ENCODE results near the gene EXD3.
"Not testable (repeated sequence)": the region's sequence is repeated elsewhere in the genome, so short reads cannot be mapped to it uniquely, and the experiment has no call there.

Gene EXD3

DNA sequence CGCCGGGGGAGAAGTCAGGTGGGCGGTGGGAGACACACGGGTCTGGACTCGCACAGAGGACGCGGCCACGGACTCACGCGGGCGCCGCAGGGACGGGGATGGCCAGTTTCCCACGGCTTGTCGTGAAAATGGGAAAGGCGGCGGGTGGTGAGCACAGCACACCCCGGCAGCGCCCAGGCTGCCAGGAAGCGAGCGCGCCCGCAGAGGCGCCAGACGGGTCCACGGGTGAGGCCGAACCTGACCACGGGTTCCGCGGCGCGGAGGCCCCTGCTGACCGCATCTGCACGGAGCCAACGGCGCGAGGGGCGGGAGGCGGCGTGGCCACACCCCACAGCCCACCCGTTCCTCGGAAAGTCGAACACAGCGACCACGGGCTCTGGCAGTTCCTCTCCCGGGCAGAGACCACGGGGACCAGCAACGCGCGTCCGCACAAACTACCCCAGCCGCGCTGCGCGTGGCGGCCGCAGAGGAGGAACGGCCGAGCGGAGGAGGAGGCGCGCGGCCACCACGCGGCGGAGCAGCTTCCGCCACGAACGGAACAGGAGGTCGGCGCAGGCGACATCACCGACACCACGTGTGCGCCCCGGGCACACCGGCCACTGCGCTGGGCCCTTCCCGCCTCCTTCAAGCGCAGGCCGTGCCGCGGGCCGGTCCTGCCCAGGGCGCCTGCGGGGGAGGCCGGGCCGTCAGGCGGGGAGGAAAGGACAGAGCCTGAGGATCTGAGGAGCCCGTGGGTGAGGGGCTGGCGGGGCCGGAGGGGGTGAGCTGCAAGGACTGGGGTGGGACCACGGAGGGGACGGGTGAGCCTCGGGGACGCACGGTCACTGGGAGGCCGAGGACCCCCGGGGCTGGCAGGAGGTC lies 5.6 kb downstream of the EXD3 start:
- no peak overlapping the region for H3K27ac Mint-ChIP-seq
- H3K9me3 Mint-ChIP-seq, result no peaks in the 10 kb centered on the region

DNA sequence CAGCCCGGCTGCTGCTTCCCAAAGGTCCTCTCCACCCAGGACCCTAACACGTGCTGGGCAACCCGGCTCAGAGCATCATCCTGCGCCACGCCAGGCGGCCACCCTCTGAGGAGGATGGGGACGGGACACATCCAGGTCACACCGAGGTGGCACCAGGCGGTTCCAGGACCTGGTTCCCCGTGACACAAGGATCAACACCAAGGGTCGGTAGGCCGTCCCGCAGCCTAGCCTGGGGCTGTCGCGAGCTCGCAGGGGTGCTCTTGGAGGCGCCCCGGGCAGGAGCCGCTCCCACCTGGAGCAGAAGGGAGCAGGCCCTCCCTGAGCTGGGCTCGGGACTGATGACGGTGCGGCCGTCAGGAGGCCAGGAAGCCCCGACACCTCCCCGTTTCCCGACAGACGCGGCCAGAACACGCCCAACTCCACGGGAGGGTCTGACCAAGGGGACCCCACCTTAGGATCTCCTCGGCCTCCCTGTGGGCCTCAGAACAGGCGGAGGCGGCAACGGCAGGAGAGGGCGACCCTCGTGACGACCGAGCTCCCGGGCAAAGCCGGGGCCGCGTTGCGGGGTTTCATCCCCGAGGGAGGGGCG lies 6.3 kb downstream of the EXD3 start:
- Mint-ChIP-seq H3K4me1 (ENCODE audit: low read depth) (peaks cover 19% of the 10 kb centered on the region), H3K9me3 (no peaks in the 10 kb centered on the region), H3K4me3 (no peak overlapping the region), H3K27me3 (no peaks in the 10 kb centered on the region), H3K27ac (no peak overlapping the region), H3K36me3 (ENCODE audit: low read depth) (no peaks in the 10 kb centered on the region)

More for the DNA sequence above, 5.6 kb downstream of the EXD3 start:
- Mint-ChIP-seq H3K36me3 (ENCODE audit: low read depth) (no peaks in the 10 kb centered on the region), H3K4me3 (peak overlapping the region; percentile 26), H3K27me3 (no peaks in the 10 kb centered on the region), H3K4me1 (ENCODE audit: low read depth) (peaks cover 19% of the 10 kb centered on the region)

DNA sequence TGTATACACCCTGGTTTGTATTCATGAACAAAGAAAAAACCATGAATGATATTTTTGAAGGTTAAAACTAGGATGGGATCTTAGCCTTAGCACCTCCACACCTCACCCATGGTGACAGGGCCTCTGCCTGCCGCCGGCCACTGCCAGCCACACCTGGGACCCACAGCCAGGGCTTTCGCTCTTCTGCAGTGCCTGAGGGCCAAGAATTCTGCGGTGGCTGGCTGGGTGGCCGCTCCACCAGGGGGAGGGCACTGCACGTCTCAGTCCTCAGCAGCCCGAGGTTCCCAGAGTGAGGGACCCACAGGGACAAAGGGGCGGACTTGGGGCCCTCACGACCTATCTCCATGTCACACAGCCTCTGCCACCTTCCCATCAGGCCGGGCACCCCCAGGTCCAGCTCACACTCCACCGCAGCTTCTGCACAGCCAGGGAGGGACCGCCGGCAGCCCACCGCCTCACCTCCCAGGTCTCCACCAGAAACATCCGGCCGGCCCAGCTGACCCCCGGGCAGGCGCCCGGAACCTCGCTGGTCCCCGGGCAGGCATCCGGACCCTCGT lies 6.9 kb downstream of the EXD3 start:
- Mint-ChIP-seq H3K36me3 (ENCODE audit: low read depth) (no peaks in the 10 kb centered on the region), H3K9me3 (no peaks in the 10 kb centered on the region), H3K27ac (no peak overlapping the region), H3K4me1 (ENCODE audit: low read depth) (peaks cover 16% of the 10 kb centered on the region), H3K27me3 (no peaks in the 10 kb centered on the region), H3K4me3 (no peak overlapping the region)

DNA sequence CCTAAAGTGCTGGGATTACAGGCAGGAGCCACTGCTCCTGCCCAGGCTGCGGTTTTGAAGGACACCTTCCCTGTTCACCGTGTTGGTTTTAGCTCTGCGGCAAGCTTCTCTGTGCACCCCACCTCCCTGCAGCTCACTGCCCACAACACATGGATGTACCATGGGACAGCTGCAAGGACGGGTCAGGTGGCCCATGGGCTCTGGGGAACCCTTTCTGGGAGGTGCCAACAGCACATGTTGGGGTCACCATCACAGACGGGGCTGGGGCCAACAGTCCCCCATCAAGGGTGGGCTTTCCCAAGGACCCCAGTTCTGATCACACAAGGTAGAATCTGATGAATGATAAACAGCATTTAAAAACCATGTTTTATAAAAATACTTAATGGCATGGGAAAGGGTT lies 7.5 kb downstream of the EXD3 start:
- no peaks in the 10 kb centered on the region for H3K36me3 Mint-ChIP-seq (ENCODE audit: low read depth)
- no peaks in the 10 kb centered on the region for H3K9me3 Mint-ChIP-seq
- H3K27me3 Mint-ChIP-seq, result no peaks in the 10 kb centered on the region
- H3K4me1 Mint-ChIP-seq (ENCODE audit: low read depth), result peaks cover 18% of the 10 kb centered on the region
- no peak overlapping the region for H3K27ac Mint-ChIP-seq
- no peak overlapping the region for H3K4me3 Mint-ChIP-seq

DNA sequence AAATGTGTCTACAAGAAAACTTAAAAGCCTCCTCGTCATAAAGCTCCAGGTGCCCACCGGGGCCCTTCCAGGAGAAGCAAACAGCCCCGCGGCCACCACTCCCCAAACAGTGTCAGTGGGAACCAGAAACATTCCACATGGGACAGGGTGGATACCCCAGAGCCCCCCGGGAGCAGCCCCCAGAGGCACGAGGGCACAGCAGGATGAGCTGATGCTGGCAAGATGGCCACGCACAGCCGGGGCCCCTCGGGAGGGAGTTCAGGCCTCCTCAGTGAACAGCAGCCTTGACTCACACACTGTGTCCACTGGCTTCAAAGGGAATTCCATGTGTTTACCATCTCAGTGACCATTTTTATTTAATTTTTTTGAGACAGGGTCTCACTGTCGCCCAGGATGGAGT lies 10.5 kb downstream of the EXD3 start:
- Mint-ChIP-seq H3K4me1 (ENCODE audit: low read depth) (peaks cover 22% of the 10 kb centered on the region), H3K9me3 (no peaks in the 10 kb centered on the region), H3K36me3 (ENCODE audit: low read depth) (no peaks in the 10 kb centered on the region), H3K4me3 (no peak overlapping the region), H3K27ac (no peak overlapping the region), H3K27me3 (no peaks in the 10 kb centered on the region)

DNA sequence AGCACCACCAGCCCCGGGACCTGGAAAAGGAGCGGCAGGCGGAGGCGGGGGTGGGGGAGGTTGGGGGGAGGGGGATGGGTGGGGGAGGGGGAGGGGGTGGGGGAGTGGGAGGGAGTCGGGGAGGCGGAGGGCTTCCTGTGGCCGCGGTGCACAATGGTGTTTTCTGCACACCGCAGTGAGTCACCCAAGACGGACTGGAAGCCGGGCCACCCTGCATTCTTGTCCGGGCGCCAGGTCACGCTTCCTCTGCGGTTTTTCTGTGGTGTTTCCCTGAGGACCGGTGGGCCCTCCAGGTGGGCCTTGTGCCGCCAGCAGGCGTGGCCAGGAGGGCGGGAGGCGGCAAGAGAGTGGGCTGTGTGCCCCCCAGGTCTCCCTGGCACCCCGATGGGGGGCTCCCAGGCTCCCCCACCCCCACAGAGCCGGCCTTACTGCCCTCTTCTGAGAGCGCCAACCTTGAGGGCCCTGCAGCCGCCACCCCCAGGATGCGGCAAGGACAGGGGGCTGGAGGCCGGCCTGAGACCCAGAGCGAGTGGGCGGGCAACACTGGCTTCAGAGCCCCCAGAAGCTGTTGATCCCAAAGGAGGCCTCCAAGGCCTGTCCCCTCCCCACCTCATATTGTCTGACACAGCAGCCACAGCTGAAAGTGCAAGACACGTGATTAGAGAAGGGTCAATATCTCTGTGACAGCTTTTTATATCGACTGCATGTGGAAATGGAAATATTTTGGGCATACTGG lies 11.1 kb downstream of the EXD3 start:
- no peaks in the 10 kb centered on the region for H3K36me3 Mint-ChIP-seq (ENCODE audit: low read depth)
- no peak overlapping the region for H3K4me3 Mint-ChIP-seq
- peaks cover 22% of the 10 kb centered on the region for H3K4me1 Mint-ChIP-seq (ENCODE audit: low read depth)
- no peaks in the 10 kb centered on the region for H3K9me3 Mint-ChIP-seq
- H3K27ac Mint-ChIP-seq, result no peak overlapping the region
- H3K27me3 Mint-ChIP-seq, result no peaks in the 10 kb centered on the region

DNA sequence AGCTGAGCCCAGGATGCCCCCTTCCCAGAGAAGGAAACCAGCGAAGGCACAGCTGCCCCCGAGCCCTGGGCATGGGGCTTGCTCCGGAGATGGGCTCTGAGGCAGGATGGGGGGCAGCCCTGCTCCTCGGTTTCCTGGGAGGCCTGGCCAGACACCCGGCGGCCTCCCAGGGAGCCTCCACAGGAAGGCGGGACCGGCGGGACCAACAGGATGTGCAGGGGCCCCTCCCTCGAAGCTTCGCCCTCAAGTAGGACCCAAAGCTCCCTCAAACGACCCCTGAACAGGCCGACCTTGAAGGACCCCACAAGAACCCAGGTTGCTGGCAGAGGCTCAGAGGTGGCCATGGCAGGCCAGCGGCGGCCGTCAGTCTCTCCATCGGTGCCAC lies 11.7 kb downstream of the EXD3 start:
- no peaks in the 10 kb centered on the region for H3K9me3 Mint-ChIP-seq
- no peak overlapping the region for H3K27ac Mint-ChIP-seq
- no peak overlapping the region for H3K4me3 Mint-ChIP-seq
- H3K27me3 Mint-ChIP-seq, result no peaks in the 10 kb centered on the region
- peaks cover 24% of the 10 kb centered on the region for H3K4me1 Mint-ChIP-seq (ENCODE audit: low read depth)
- H3K36me3 Mint-ChIP-seq (ENCODE audit: low read depth), result no peaks in the 10 kb centered on the region

DNA sequence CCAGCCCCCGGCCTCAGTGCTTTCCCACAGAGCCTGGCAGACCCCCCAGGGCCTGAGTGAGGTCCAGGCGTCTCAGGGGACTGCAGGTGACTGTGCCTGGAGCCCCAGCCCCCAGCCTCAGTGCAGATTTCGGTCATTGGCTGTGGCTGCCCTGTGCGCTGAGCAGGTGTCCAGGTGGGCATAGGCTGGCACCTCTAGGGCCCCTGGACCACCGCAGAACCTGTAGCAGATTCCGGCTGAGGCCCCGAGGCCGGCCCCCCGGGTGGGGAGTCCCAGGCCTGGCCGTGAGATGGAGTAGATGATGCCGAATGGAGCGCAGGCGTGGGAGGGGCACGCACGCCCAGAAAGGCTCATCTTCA lies 12.1 kb downstream of the EXD3 start:
- Mint-ChIP-seq H3K4me3 (no peak overlapping the region), H3K36me3 (ENCODE audit: low read depth) (no peaks in the 10 kb centered on the region), H3K27me3 (no peaks in the 10 kb centered on the region), H3K27ac (no peak overlapping the region), H3K4me1 (ENCODE audit: low read depth) (peaks cover 27% of the 10 kb centered on the region), H3K9me3 (no peaks in the 10 kb centered on the region)

DNA sequence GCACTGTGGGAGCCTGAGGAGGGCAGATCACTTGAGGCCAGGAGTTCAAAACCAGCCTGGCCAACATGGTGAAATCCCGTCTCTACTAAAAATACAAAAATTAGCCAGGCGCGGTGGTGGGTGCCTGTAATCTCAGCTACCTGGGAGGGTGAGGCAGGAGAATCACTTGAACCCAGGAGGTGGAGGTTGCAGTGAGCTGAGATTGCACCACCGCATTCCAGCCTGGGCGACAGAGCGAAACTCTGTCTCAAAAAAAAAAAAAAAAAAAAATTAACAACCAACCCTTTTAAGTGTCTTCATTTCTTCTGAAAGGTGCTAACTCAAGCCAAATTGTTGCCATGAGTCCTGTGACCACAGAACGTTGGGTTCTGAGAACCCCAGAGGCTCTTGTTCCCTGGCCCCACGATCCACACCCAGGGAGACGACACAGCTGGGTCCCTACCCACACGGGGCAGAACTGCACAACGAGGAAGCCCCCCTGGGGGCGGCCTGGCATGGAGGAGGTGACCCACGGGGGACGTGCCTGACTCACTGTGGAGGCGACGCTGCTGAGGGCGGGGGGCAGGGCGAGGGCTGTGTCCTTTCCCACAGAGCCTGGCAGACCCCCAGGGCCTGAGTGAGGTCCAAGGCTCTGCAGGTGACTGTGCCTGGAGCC lies 12.6 kb downstream of the EXD3 start:
- not testable (repeated sequence) for H3K36me3 Mint-ChIP-seq (ENCODE audit: low read depth); H3K9me3 Mint-ChIP-seq; H3K4me3 Mint-ChIP-seq; H3K27ac Mint-ChIP-seq; H3K27me3 Mint-ChIP-seq
- peaks cover 27% of the 10 kb centered on the region for H3K4me1 Mint-ChIP-seq (ENCODE audit: low read depth)

DNA sequence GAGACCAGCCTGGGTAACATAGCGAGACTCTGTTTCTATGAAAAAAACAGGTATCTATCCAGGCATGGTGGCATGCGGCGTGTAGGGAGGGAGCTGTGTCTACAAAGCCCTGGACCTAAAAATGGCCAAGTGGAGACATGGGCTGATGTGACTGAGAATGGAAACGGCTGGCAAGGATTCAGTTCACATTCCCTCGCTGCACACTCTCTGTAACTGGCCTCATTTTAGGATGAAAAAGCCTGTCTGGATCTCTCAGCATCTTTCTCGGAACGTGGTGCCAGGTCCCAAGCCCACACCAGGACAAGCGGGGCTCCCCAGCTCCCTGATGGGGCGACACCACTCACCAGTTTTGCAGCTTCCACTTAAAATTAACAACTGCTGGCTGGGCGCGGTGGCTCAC lies 13.4 kb downstream of the EXD3 start:
- H3K9me3 Mint-ChIP-seq, result no peaks in the 10 kb centered on the region
- H3K4me1 Mint-ChIP-seq (ENCODE audit: low read depth), result peaks cover 27% of the 10 kb centered on the region
- no peak overlapping the region for H3K27ac Mint-ChIP-seq
- no peaks in the 10 kb centered on the region for H3K36me3 Mint-ChIP-seq (ENCODE audit: low read depth)
- H3K27me3 Mint-ChIP-seq, result no peaks in the 10 kb centered on the region
- H3K4me3 Mint-ChIP-seq, result no peak overlapping the region

DNA sequence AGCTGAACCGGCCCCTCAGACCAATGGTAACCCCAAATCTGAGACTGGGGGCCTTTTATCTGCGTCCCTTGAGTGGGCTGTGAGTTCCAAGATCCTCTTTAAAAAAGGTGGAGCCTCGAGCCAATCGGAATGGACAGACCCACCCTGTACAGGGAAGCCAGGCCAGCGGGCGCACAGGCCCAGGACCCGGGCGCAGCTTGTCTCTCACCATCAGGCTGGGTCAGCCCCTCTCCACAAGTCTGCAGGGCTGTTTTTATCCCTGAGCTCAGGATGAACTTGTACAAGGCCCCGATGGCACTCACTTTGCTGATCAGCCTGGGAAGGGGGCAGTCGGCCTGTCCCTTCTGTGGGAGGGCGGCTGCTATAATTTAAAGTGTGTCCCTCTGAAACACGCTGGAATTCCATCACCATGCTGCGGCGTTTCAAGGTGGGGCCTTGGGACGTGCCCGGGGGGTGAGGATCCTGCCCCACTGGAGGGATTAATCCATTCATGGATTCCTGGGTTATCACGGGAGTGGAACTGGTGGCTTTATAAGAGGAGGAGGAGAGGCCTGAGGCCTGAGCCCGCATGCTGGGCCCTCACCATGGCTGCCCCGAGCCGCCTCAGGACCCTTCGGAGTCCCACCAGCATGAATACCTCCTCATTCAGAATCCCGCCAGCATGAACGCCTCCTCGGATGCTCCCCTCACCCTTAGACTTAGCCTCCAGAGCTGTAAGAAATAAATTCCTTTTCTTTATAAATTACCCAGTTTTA lies 14.1 kb downstream of the EXD3 start:
- no peaks in the 10 kb centered on the region for H3K36me3 Mint-ChIP-seq (ENCODE audit: low read depth)
- no peaks in the 10 kb centered on the region for H3K27me3 Mint-ChIP-seq
- no peak overlapping the region for H3K27ac Mint-ChIP-seq
- peaks cover 27% of the 10 kb centered on the region for H3K4me1 Mint-ChIP-seq (ENCODE audit: low read depth)
- H3K9me3 Mint-ChIP-seq, result no peaks in the 10 kb centered on the region
- H3K4me3 Mint-ChIP-seq, result no peak overlapping the region

DNA sequence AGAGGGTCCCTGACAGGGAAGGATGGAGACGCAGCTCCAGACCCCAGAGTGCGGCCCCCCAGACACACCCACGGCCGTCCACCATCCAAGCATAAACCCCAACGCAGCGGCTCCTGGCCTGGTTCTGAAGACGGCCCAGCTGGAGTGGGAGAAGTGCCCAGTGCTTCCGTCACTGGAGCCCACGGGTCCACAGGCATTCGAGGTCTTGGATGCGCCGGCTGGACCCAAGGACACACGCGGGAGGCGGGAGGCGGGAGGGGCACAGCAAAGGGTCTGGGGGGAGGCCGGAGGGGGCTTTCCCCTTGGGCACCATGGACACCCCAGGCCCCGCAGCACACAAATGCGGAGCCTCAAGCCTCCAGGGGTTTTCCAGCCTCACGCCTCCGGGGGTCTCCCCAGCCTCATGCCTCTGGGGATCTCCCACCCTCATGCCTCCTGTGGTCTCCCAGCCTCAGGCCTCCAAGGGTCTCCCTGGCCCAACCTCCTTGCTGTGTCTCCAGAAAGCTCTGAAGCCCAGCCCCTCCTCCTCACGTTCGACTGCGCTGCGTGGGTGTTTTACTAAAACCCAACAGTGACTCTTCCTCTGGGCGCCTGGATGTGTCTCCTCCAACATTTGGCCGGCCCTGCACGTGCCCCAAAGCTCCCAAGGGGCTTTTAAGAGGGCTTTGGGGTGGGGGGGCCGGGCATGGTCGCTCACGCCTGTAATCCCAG lies 15.2 kb downstream of the EXD3 start:
- H3K27me3 Mint-ChIP-seq, result no peaks in the 10 kb centered on the region
- no peaks in the 10 kb centered on the region for H3K36me3 Mint-ChIP-seq (ENCODE audit: low read depth)
- H3K4me3 Mint-ChIP-seq, result no peak overlapping the region
- peaks cover 23% of the 10 kb centered on the region for H3K4me1 Mint-ChIP-seq (ENCODE audit: low read depth)
- H3K27ac Mint-ChIP-seq, result no peak overlapping the region
- no peaks in the 10 kb centered on the region for H3K9me3 Mint-ChIP-seq

DNA sequence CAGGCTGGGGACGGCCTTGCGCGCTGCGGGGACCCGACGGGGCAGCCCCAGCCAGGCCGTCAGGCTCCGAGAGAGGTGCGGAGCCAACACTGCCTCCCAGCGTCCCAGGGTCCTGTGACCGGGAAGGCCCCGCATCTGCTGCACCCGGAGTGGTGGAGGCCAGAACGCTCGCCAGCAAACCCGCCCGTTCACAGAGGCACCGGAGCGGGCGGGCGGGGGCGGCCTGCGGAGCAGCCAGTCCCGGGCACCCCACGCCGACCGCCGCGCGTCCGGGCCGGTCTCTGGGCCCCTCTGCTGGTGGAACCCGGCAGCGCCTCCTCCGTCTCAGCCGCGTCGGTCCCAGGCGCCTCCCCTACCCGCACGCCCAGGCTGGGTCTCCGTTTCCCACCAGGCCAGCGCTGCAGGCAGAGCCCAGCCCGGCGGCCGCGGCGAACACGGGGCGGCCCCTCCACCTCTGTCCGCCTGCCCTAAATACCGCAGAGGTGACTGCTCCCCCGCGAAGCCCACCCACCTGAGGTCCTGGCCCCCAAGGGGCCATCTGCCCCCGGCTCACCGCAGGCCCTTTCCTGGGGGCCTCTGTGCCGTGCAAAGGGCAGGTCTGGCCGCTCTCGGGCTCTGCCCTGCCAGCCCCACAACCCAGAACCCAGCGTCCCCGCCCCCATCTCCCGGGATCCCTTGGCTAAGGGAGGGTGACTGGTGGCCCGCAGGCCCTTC lies 15.9 kb downstream of the EXD3 start:
- Mint-ChIP-seq H3K9me3 (no peaks in the 10 kb centered on the region), H3K27me3 (no peaks in the 10 kb centered on the region), H3K36me3 (ENCODE audit: low read depth) (peaks cover 7% of the 10 kb centered on the region), H3K27ac (no peak overlapping the region), H3K4me3 (no peak overlapping the region), H3K4me1 (ENCODE audit: low read depth) (peaks cover 20% of the 10 kb centered on the region)
